ENCODE data around the gene MRFAP1L1. TPM values are rescaled to one million over a fixed set of nuclear protein-coding genes. Genes with fewer than 3 reads are reported as not detected.

Gene MRFAP1L1
- total and polyA plus RNA-seq, 7 donors = 40.7 to 82.8 (median 53.5) TPM

DNA sequence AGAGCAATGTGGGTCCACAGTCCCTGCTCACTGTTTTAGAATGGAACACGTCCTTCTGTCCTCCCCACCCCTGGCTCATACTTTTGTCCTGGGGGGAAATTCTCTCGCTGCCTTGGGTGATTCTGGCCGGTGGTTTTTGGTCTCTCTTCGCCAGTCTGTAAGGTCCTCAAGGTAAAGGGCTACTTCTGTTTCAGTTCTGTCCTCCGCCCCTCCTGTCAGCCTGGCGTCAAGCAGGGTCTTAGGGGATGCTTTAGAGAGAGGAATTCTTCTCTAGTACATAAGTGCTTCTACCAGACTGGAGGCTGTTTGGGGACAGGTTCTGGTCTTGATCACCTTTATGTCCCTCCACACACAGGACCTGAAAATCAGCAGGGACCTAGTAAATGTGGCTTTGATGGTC is 617 bp upstream of the MRFAP1L1 start:
- H3K27ac ChIP-seq = peak overlapping the region; percentile 82 to 91 (median 89)
- WGBS, 2 donors = 12 to 19% methylated on average over 6 of the region's 6 CpGs
- peak overlapping the region; percentile 70 to 79 (median 73) for H3K4me3 ChIP-seq
- DNase-seq = no peak
- H3K27me3 ChIP-seq = no peaks in the 10 kb centered on the region
- H3K4me1 ChIP-seq = peaks cover 0 to 49% (median 40%) of the 10 kb centered on the region in 4 donors
- TF ChIP-seq EP300 (IDR thresholded peaks at IDR 0.05) = no peak
- TF ChIP-seq POLR2AphosphoS5 (IDR thresholded peaks at IDR 0.05) = no peak
- no peak for TF ChIP-seq POLR2A (IDR thresholded peaks at IDR 0.05)
- TF ChIP-seq, protein P1, sequence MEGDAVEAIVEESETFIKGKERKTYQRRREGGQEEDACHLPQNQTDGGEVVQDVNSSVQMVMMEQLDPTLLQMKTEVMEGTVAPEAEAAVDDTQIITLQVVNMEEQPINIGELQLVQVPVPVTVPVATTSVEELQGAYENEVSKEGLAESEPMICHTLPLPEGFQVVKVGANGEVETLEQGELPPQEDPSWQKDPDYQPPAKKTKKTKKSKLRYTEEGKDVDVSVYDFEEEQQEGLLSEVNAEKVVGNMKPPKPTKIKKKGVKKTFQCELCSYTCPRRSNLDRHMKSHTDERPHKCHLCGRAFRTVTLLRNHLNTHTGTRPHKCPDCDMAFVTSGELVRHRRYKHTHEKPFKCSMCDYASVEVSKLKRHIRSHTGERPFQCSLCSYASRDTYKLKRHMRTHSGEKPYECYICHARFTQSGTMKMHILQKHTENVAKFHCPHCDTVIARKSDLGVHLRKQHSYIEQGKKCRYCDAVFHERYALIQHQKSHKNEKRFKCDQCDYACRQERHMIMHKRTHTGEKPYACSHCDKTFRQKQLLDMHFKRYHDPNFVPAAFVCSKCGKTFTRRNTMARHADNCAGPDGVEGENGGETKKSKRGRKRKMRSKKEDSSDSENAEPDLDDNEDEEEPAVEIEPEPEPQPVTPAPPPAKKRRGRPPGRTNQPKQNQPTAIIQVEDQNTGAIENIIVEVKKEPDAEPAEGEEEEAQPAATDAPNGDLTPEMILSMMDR (IDR thresholded peaks at IDR 0.05) = no peak
- no peaks in the 10 kb centered on the region for H3K9me3 ChIP-seq
- H3K36me3 ChIP-seq = peaks cover 0 to 5% (median 0%) of the 10 kb centered on the region in 4 donors
- intact Hi-C loops (cut with DNase I) = loop anchor here (10.0 kb wide), 1 partner anchor 335 kb away; the partner anchor contains the start of gene TADA2B

DNA sequence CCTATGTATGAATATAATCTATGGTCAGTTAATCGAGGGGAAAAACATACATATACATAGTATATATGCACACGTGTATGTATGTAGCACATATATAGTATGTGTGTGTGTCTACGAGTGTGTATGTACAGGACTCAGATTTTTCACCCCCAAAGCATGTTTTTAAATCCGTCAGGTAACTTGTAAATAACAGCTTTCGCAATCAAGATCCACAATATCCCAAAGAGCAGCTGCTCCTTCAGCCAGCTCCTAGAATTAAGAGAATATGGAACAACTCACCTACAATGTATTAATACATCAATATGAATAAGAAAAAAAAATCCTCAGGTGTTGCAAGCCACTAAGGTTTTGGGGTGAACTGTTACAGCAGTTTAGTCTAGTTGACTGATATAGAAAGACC is 3.5 kb downstream of the MRFAP1L1 start:
- 91 to 93% methylated on average over 5 of the region's 5 CpGs for WGBS, 2 donors
- Histone ChIP-seq H3K27me3 (no peaks in the 10 kb centered on the region), H3K9me3 (no peaks in the 10 kb centered on the region), H3K27ac (no peak overlapping the region), H3K36me3 (peaks cover 0 to 5% (median 0%) of the 10 kb centered on the region in 4 donors), H3K4me3 (no peak overlapping the region), H3K4me1 (peaks cover 0 to 67% (median 58%) of the 10 kb centered on the region in 4 donors)
- DNase-seq = no peak
- TF ChIP-seq POLR2A (IDR thresholded peaks at IDR 0.05) = no peak
- TF ChIP-seq POLR2AphosphoS5 (IDR thresholded peaks at IDR 0.05) = no peak
- no peak for TF ChIP-seq EP300 (IDR thresholded peaks at IDR 0.05)
- TF ChIP-seq, protein P1 (IDR thresholded peaks at IDR 0.05) = no peak
- intact Hi-C loops (cut with DNase I) = no loop called here

DNA sequence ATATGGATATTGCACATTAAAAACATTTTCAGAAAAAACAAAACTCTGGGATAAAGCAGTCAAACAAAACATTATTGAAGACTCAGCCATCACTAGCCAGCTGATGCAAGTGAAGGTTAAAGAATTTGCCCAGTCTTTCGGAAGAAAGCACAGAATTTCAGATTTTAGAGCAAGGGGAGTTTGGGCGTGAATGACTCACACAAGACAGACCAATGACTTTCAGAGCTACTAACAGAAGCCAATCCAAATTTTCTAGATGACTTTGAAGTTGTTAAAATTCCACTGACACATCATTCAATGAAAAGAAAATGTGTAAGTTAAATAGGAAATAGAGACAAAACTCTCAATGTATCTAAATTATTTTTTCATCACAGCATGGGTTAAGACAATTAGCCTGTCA is 4.0 kb downstream of the MRFAP1L1 start:
- H3K27me3 ChIP-seq = no peaks in the 10 kb centered on the region
- intact Hi-C loops (cut with DNase I) = no loop called here
- TF ChIP-seq POLR2A (IDR thresholded peaks at IDR 0.05) (no peak), EP300 (IDR thresholded peaks at IDR 0.05) (no peak), POLR2AphosphoS5 (IDR thresholded peaks at IDR 0.05) (no peak)
- TF ChIP-seq, protein P1 (IDR thresholded peaks at IDR 0.05) = no peak
- H3K27ac ChIP-seq = no peak overlapping the region
- no peak overlapping the region for H3K4me3 ChIP-seq
- H3K9me3 ChIP-seq = no peaks in the 10 kb centered on the region
- H3K4me1 ChIP-seq = peaks cover 0 to 67% (median 58%) of the 10 kb centered on the region in 4 donors
- DNase-seq = no peak
- peaks cover 0 to 6% (median 0%) of the 10 kb centered on the region in 4 donors for H3K36me3 ChIP-seq
- WGBS, 2 donors = 93 to 94% methylated on average over 2 of the region's 2 CpGs

DNA sequence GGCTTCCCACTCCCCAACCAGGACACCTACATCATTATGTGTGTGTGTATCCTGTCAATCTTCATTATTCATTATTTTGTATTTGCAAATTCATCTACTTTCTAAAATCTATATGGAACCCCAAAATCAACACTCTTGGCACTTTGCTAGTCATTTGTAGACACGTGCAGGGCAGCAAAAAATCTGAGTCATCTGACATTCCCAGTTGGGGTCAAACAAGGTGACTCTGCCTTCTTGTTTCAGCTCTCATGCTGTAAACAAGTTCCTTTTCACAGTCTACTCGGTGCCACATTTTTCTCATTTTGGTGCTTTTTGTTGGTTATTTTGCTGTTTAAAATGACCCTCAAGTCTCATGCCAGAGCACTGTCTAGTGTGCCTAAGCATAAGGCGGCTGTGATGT is 5.9 kb downstream of the MRFAP1L1 start:
- Histone ChIP-seq H3K27ac (no peak overlapping the region), H3K4me3 (no peak overlapping the region), H3K4me1 (peaks cover 0 to 56% (median 51%) of the 10 kb centered on the region in 4 donors), H3K27me3 (no peaks in the 10 kb centered on the region), H3K9me3 (no peaks in the 10 kb centered on the region), H3K36me3 (peaks cover 0 to 16% (median 0%) of the 10 kb centered on the region in 4 donors)
- TF ChIP-seq, protein P1 (IDR thresholded peaks at IDR 0.05) = no peak
- TF ChIP-seq EP300 (IDR thresholded peaks at IDR 0.05) (no peak), POLR2A (IDR thresholded peaks at IDR 0.05) (no peak), POLR2AphosphoS5 (IDR thresholded peaks at IDR 0.05) (no peak)
- intact Hi-C loops (cut with DNase I) = no loop called here
- 76 to 84% methylated on average over 3 of the region's 3 CpGs for WGBS, 2 donors
- DNase-seq = no peak

DNA sequence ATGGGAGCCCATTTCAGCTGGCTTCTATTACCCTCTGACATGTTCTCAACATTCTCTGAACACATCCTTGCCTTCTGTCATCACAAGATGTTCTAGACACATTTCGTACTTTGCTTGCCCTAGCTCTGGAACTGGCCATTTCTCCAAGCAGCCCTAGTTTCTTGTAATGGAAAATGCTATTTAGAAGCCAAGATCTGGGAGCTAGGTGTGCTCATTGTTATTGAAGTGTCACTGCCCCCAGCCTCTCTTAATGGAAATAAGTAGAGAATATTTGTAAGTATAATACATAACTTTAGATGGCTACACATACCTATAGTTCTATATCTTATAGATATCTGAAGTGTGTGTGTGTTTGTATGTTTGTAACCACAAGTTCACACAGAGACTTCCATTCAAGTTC is 6.9 kb downstream of the MRFAP1L1 start:
- Histone ChIP-seq H3K36me3 (peaks cover 0 to 15% (median 0%) of the 10 kb centered on the region in 4 donors), H3K9me3 (no peaks in the 10 kb centered on the region), H3K27ac (no peak overlapping the region), H3K4me3 (no peak overlapping the region), H3K27me3 (no peaks in the 10 kb centered on the region), H3K4me1 (peaks cover 0 to 46% (median 41%) of the 10 kb centered on the region in 4 donors)
- WGBS, 2 donors = 1 to 2% methylated on average over 1 of the region's 1 CpG
- intact Hi-C loops (cut with DNase I) = no loop called here
- DNase-seq = no peak
- TF ChIP-seq POLR2AphosphoS5 (IDR thresholded peaks at IDR 0.05) (no peak), EP300 (IDR thresholded peaks at IDR 0.05) (no peak), POLR2A (IDR thresholded peaks at IDR 0.05) (no peak)
- TF ChIP-seq, protein P1 (IDR thresholded peaks at IDR 0.05) = no peak

All from sigmoid colon (tissue), 7 donors.